Lung microvascular endothelial cell (primary cell): ENCODE results near the gene TMEM63C. TPM values are rescaled to one million over a fixed set of nuclear protein-coding genes. Genes with fewer than 3 reads are reported as not detected.

Experiments used
- total RNA-seq: library from RNA; depleted of rRNA; stranded (reverse); fragments of >200 nt; gene quantifications from 2 replicates; pipeline ENCODE4 v1.2.1, GENCODE V29; 2014

Gene TMEM63C
- total RNA-seq, 1 donor from 2014 or later, result 0.79 TPM

Other genes starting within 250 kb of the TMEM63C start
- gene IRF2BPL, start 153.1 kb upstream of the TMEM63C start, total RNA-seq, result 5.4 and 10.1 TPM in 2 replicates
- gene CIPC, start 83.5 kb upstream of the TMEM63C start, total RNA-seq, result 7.0 and 9.5 TPM in 2 replicates
- gene ZDHHC22, start 40.0 kb upstream of the TMEM63C start, total RNA-seq, result under 0.01 TPM in 1 of 2 replicates, not detected in the other
- not detected in 2 replicates for gene NGB, start 89.4 kb downstream of the TMEM63C start, total RNA-seq
- 5.2 and 6.9 TPM in 2 replicates for gene POMT2, start 139.1 kb downstream of the TMEM63C start, total RNA-seq
- gene GSTZ1, start 139.2 kb downstream of the TMEM63C start, total RNA-seq, result 11.1 and 26.4 TPM in 2 replicates
- gene TMED8, start 195.3 kb downstream of the TMEM63C start, total RNA-seq, result 7.0 and 9.7 TPM in 2 replicates
- gene SAMD15, start 195.6 kb downstream of the TMEM63C start, total RNA-seq, result 0.40 and 0.44 TPM in 2 replicates
- gene NOXRED1, start 241.7 kb downstream of the TMEM63C start, total RNA-seq, result under 0.01 and 0.20 TPM in 2 replicates